ENCODE data around the gene HADH.
"Not testable (repeated sequence)": the region's sequence is repeated elsewhere in the genome, so short reads cannot be mapped to it uniquely, and the experiment has no call there.

Gene HADH

DNA sequence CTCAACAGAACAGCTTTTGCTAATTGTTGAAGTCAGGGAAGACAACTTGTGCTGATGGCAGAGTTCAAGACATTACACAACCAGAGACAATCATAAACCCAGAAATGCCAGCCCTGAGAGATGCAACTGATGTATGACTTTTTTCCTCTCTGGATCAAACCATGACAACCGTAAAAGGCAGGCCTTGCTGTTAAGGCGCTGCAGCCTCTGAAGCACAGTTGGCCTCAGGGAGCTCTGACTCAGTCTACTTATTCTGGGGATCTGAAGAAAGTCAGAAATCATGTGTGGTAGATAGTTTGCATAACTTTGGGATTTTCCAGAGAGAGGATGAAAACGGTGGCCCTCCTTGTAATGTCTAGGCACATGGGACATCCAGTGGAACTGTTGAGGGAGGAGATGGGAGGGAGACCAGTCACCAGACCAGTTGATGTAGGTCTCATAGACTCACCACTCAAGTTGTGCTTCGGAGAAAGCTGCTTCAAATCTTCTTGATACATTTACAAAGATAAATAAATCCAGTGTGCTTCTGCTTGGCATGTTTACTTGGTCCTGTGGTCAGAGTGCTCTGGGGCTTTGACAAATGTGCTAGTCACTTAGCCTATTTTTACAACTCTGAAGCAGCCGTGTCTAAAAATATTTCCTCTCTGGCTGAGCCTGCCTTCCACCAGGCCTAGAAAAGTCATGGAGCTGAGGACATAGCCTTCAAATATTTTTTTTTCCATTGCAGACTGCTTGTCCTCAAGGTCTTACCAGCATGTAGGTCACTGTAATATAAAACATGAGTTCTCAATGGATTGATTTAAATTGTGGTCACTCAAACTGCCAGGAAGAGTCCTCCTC lies 7.5 kb downstream of the HADH start:
- peak; percentile 75 for DNase-seq (ENCODE audit: low spot score)

DNA sequence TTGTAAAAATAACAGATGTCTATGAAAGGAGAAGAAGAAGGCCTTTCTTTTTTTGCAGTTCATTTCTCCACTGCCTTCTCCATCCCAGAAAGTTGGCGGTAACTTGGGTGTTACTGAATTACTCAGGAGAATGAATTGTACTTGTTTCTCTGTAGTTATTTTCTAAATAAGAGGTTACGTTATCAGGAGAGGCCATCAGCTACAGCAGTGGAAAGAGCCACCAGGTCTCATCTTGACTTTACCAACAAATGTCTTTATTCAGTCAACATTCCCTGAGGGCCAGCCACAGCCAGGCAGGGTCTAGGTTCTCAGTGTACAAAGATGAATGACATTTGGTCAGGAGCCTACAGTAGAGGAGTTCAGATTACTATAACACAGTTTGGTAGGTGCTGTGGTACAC lies 8.1 kb downstream of the HADH start:
- DNase-seq (ENCODE audit: low spot score): no peak

DNA sequence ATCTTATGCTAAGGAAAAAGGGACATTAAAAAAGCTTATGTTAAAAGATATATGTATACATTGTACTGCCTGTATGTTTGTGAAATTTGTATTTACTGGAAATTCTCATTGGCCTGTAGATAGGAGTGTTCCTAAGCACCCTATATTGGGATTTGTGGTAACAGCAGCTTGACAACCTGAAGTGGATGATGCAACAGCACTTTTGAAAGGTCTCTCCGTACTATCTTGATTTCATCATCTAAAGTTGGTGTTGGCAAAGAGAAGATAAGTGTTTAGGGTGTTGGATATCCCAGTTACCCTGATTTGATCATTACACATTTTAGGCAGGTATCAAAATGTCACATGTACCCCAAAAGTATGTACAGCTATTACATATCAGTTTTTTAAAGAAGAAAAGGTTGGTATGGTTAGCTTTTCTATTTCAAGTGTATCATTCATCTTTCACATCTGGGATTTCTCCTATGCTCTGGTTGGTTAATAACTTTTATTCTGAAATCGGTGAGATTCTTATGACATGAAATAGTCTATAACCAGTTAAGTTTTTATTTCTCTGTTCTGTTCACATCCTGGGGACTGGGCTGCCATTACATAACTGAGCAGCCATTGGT lies 10.3 kb downstream of the HADH start:
- no peak for DNase-seq (ENCODE audit: low spot score)

DNA sequence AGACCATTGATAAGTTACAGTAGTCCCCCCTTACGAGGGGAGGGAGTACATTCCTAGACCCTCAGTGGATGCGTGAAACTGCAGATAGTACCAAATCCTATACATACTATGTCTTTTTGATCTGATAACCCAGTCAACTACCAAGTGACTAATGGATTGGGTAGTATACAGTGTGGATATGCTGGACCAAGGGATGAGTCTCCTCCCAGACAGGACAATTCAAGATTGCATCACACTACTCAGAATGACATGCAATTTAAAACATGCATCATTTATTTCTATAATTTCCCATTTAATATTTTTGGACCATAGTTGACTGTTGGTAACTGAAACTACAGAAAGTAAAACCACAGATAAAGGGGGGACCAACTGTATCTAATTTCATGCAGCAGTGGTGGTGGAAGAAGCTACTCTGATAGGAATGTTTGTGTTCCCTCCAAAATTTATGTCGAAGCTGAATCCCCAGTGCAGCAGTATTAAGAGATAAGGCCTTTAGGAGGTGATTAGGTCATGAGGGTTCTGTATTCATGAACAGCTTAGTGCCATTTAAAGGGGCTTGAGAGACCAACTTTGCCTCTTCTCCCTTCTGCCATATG lies 11.9 kb downstream of the HADH start:
- DNase-seq (ENCODE audit: low spot score): no peak

DNA sequence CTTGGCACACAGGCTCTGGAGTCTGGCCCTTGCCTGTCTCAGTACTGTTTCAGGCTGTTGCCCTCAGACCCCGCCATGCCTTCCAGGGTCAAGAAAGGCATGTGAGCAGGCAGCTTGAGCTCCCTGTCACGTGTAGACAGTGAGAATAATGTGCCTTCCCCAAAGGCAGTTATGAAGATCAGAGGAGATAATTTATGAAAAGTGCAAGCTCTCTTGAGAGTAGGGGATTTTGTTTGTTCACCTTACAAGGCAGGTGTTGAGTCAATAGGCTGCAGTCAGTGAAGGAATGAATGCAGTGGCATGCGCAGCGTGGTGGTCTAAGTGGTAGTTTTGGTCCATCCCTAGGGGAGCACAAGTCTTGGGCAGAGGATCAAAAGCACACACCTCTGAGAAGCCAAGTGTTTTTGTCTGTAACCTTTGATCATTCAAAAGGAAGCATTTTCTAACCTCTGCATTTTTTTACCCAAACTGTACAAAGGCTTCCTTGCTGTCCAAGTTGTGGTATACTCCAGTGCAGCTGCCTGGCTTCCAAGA lies 14.4 kb downstream of the HADH start:
- DNase-seq (ENCODE audit: low spot score): no peak

DNA sequence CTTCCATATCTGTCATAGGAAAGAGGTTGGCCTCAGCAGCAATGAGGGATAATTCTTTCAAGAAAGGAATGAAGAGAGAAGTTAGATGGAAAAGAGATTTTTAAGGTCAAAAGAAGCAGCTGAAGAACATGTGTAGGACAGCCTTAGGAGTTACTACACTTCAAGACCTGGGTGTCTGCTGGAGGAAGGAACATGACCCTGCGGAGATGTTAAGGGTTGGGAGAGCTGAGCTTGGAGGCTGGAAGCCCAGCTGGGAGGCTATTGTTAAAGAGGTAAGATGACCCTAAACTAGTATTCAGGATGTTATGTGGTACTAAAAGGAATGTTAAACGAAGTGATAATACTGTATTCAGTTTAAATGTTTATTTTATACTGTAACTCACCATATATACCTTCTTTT lies 15.0 kb downstream of the HADH start:
- no peak for DNase-seq (ENCODE audit: low spot score)

DNA sequence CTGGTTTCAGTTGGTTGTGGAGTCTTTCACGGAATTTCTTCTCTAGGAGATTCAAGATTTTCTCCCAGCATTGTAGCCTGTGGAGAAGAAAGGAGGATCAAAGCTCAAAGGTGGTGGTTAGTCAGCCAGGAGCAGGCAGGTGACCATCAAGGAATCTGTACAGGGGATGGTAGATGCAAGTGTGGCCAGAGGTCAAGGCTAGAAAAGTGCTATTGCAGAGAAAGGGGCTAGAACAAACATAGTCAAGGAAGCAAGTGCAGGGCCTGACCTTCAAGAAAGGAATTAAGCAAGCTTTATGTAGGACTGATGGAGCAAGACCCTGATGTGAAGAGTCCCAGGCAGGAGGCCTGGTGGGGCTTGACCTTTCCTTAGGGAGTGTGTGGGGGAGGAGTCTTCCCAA lies 16.1 kb downstream of the HADH start:
- no peak for DNase-seq (ENCODE audit: low spot score)

DNA sequence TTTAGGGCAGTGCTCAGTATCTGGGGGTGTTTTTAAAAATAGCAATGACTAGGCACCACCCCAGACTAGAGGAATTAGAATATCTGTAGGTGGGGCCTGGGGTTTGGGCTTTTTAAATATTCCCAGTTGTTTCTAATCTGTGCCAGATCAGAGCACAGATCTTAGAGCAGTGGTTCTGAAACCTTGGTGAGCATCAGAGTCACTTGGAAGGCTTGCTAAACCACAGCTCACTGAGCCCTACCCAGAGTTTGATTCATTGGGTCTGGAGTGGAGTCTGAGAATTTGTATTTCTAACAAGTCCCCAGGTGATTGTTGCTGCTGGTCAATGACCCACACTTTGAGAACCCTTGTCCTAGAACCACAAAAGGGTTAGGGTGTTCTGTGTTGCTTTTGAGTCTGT lies 16.7 kb downstream of the HADH start:
- DNase-seq (ENCODE audit: low spot score): peak; percentile 20

DNA sequence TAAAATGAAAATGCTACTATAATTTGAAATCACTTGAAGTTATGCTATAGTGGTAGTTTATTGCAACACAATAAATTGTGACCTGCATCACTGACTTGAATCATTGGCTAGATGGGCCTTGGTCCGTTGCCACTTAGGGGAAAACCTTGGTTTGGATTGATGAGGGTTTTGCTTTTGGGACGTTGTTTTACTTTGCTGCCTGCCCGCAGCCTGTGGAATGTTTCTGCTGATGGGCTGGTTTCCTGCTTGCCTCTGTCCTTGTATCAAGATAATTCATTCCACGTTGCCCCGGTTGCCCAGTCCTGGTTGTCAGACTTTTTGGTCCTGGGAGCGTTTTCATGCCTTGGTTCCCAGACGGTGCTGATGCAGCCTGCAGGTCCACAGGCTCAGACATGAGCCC lies 18.3 kb downstream of the HADH start:
- no peak for DNase-seq (ENCODE audit: low spot score)

DNA sequence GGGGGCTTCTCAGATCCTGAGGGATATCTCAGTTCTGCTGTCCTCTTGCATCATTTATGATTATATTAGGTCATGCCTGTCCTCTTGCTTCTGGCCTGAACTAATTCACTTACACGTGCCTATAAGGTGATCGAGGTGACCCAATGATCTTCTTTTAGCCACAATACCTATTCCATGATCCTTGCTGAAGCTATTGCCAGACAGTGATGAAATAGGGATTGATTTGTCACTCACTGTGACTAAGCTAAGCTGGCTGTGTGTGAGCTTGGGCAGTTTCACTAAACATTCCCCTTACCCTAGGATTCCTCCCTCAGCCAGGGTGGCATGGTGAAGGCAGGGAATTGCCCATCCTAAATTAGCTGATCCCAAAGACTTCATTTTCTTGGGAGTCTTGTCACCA lies 19.0 kb downstream of the HADH start:
- DNase-seq (ENCODE audit: low spot score): peak; percentile 20

DNA sequence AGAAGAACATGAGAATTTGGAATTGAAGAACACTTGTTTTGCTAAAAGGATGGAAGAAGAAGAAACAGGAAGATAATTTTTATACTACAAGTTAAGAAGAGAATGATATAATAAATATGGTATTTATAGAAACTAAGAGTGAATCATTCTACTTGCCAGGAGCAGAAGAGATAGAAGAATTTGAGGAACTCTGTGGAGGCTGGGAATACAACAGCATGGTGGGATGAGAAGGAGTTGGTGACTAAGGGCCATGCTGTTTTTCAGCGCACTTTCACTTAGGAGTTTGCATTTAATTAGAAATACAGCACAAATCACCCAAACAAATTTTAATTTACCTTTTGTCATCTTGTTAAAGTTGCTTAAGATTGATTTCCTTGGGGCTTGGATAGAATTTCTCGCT lies 20.5 kb downstream of the HADH start:
- peak; percentile 63 for DNase-seq (ENCODE audit: low spot score)

DNA sequence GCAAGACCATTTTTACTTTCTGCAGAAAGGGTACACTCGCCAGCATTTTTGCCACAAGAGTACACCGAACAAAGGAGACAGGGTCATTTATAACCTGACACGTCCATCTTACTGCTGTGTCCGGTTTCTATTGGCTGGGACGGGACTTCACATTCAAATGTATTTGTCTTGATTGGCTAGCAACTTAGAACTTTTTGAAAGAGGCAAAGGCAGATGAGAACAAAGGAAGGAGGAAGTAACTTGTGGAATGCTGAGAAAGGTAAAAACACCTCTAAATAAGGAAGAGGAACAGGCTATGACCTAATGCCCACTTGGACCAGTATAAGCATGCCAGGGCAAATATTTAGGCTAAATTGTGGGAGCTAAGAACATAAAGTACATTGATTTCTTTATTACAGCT lies 22.7 kb downstream of the HADH start:
- DNase-seq (ENCODE audit: low spot score): not testable (repeated sequence)

DNA sequence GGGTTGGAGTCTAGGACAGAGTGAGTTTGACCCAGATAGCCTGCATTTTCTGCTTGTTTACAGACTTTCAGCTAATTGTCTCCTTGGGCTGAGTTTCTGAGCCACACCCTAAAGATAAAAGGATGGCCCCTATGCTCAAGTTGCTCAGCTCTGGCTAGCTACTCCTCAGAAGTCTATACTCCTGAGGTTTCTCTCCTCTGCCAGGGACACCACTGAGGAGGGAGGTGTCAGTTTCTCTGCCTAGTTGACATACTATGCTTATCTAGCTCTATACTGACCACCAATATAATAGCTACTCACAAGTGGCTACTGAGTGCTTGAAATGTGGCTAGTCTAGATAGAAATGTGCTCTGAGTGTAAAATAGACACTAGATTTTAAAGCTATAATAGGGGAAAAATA lies 23.6 kb downstream of the HADH start:
- DNase-seq (ENCODE audit: low spot score): no peak

DNA sequence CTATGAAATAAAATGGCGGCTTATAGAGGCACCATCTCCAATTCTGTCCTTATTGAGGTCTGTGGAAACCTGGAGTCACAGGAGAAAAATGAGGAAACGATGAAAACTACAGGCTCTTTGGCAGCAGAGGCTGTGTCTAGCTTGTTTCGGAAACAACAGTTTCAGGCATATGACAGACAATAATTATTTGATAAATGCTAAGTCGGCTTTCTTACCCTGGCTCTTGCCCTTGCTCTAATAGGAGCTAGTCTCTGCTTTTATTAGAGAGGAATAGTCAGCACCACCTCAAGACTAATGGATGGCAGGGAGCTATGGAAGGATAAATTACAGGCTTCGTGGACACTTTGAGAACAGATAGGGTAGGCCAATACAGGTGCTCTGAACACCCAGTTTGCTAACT lies 24.3 kb downstream of the HADH start:
- DNase-seq (ENCODE audit: low spot score): no peak

DNA sequence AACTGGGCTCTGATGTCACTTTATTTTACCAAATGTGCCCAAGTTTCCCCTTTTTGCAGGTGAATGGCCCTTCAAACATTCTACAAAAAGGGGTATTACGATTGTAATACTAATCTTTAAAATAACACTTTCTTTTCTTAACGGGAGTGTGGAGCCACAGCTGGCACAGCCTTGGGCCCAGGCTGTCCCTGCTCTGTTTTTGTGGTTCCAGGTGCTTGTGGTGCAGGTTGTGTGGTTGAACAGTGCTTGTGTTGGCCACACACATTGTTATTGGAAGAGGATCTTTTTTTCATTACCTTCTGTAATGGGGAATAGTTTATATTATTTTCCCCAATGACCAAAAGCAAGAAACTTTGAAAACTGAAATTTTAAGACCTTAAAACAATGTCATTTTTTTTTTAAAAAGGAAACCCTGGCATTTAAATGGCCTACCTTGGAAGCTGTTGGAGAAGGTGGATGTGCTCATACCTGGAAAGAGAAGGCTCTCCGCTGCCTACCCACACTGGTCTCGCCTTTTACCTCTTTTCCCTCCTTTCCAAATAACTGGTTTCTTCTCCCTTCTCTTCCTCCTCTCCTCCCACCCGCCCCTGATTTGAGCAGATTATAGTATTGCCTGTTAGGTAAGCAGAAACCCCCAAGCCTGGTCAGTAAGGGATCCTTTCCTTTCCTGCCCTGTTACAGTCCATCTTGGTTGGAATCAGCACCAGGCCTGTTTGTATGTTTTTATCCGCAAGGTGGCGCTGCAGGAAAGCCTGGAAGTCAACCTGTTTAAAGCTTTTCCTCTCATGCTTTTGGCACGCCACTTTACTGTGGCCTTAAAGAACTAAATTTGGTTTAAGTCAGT lies 28.6 kb downstream of the HADH start:
- peak; percentile 81 for DNase-seq (ENCODE audit: low spot score)

DNA sequence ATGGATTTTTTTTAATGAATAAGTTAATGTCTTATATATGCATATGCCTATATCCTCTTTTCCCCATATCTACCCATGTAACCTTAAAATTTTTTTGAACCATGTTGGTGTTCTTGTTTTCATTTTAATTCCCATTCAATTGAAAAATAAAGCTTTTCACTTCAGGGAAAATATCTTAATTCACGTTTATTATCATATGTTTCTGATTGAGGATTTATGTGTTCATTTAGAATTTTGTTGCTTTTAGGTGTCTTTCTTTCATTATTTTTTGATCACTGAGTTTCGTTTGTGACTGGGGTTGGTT lies 29.1 kb downstream of the HADH start:
- DNase-seq (ENCODE audit: low spot score): no peak

DNA sequence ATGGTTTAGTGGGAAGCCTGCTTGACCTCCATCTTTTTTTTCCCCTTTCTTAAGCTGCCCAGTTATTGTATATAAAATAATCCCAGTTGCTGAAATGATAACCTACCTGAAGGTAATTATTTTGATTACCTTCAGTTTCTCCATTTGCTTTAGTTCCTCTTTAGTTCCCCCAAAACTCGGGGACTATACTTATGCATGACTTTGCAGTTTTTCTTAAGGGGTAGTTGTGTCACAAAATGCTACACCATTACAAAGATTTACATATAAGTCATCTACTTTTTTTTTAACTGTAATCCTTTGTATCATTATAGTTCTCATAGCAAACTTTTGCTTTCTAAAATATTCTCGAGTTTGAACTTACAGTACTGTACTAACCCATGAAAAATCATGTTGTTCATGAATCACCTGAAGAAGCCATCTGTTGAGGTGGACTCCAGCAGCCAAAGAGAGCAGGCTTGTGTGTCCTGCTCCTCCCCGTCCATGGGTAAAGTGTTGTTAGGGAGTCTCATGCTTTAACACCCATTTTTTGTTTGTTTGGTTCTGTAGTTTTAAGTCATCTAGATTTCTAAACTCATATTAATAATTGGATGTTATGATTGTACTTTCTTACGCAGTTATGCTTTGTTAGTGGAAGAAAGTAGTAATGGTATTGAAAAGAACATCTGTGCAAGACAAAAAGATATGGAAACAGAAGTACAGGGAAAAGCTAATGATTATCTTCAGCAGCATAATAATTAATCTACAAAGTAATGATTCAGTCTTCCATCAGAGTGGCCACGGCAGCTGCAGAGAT lies 34.6 kb downstream of the HADH start:
- no peak for DNase-seq (ENCODE audit: low spot score)

DNA sequence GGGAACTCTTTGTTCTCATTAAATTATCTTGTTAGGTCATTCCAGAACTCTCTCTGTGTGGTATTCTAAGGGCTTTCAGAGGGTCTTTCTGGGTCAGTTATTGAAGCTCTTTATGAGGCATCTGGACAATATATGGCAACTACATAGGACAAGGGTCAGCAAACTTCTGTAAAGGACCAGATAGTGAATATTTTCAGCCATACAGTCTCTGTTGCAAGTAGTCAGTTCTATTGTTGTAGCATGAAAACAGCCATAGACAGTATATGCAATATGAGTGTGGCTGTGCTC lies 35.1 kb downstream of the HADH start:
- no peak for DNase-seq (ENCODE audit: low spot score)

DNA sequence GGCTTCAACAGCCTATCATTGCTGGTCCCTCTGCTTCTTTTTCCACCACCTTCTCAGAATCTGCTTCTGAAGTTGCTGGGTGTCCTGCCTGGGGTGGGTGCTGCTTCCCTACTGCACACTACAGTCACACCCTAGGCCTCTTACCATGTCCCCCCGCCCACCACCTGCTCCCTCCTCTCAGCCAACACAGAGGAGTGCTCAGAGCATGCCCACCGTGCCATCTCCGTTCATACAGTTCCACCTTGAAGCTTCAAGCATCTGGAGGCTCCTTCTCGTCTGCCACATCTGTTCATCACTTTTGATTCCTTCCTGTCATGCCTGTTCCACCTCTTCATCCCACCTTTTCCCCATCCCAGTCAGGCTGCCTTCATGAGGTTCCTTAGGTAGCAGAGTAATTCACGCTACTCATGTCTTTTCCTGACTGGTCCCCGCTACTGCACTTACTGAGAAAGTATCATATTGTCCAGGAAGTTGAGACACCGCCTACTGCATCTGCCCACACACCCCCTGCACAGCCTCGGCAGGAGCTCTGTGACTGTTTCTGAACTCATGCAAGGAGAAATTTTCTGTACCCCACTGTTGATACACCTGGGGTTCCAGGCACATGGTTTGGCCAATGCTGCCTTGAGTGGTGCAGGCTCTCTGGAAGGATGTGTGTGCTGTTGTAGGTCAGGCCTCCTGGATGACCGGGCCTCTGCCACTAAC lies 39.5 kb downstream of the HADH start:
- DNase-seq (ENCODE audit: low spot score): no peak

DNA sequence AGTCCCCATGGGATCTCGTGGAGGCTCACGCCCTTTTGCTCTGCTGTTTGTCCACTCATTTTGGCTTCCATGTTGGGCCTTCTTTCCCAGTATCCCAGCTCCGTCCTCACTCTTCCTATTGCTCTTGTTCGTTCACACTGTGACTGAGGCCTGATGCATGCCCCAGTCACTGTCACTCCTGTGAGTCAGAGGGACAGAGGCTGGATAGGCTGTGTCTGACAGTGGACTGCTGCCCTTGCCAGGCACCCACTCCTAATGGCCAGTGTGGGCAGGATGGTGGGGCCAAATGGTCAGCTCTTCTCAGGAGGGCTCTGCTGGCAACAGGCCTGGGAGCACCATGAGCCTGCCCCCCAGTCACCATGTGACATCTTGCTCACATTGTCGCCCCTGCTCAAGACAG lies 40.0 kb downstream of the HADH start:
- no peak for DNase-seq (ENCODE audit: low spot score)

DNA sequence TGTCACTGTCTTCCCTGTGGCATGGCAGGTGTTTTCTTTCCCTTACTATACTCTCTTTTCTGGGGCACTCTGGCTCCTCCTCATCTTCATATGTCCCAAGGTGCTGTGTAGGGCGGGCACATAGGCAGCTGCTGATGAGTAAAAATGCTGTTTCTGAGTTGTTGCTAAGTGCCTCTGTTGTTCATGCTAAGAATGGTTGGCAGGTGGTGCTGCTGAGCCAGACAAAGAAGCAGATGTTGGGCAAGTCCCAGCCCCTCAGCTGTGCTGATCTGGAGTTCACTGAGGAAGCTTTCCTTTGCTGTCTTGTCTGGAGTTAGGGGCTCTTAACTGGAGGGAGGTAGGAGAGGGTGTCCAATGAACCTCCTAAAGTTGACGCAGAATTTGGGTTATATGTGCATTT lies 40.6 kb downstream of the HADH start:
- peak; percentile 82 for DNase-seq (ENCODE audit: low spot score)

Data from AG08395 (cell line).